NCI-H1417 (cell line): Measurements from ENCODE around the gene SDK2.
"Not testable (repeated sequence)": the region's sequence is repeated elsewhere in the genome, so short reads cannot be mapped to it uniquely, and the experiment has no call there.

Experiments
- DNase-seq, 3 experiments: peaks; one replicate each; lab custom pipeline; 2025; lab: John Stamatoyannopoulos, UW

The SDK2 gene

DNA sequence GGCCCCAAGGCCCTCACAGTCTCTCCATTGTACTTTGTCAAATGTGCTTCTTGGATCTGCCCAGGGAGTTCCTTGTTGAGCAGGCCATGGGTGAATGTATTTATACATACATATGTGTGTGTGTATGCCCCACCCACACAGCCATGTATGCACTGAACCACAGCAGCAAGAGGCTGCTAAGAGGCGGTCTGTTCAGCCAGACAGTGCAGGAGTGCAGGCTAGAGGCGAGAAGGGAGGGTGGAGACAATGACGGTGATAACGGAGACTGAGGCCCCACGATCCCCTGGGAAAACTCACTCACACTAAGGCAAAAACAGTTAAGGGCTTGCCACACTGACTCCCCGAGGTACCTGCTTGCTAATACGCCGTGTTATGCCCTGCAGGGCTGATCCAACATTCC, 181.4 kb downstream of the SDK2 start:
- DNase-seq: peak; percentile 65 to 91 (median 89)

DNA sequence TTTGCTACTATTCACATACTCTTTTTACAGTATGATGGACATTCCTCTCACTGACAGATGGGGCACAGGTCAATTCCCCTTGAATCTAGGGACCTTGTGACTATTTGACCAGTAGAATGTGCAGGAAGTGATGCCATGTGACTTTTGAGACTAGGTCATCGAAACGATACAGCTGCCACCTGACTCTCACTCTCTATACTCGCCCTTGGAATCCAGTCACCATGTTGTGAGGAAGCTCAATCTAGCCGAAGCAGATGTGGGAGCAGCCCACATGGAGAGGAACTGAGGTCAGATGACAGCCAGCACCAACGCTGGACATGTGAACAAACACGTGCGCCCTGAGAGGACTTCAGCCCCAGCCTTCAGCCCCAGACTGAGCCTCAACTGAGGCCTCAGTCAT, 184.3 kb downstream of the SDK2 start:
- no peak for DNase-seq

DNA sequence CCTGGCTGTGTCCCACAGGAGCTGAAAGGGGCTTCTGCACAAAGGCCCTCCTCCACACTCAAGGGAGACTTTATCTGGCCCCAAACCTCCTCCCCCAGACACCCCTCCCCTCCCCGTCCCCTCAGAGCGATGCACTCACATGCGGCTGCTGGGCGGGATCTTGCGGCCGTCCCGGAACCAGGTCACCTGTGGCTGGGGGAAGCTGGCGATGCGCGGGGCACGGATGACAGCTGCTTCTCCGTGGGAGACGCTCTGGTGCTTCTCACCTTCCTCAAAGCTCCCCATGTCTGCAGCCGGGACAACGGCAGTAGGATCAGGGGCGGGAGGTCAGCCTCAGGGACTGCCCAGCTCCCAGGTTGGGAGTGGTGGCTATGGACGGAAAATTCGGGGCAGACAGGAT, 188.5 kb downstream of the SDK2 start:
- peak in 1 of 3 experiments; percentile 27 for DNase-seq

DNA sequence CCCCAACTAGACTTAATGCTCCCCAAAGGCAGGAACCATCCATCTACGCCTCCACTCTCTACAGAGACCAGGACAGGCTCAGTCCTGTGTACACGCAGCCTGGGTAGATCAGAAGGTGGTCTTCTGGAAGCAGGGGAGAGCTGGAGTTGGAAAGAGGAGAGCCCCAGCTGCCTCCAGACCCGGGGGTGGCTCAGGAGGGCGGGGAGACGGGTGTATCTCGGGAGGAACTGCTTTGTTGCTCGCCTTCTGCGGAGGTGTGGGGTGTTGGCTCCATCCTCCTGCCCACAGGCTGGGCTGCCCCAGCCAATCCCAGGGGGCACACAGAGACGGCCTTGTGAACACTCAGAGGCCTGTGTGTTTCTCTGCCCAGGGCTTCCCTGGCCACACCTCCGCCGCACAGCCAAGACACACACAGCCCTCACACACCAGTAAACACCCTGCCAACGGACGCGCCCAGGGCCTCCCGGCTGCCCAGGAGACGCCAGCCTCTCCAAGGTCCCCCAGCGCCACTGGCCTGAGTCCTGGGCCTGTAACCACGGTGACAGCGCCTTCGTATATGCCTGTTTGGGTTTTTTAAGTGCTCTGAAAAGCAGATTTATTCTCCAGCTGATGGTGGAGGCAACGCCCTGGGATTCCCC, 189.1 kb downstream of the SDK2 start:
- DNase-seq: peak; percentile 38 to 75 (median 54)

DNA sequence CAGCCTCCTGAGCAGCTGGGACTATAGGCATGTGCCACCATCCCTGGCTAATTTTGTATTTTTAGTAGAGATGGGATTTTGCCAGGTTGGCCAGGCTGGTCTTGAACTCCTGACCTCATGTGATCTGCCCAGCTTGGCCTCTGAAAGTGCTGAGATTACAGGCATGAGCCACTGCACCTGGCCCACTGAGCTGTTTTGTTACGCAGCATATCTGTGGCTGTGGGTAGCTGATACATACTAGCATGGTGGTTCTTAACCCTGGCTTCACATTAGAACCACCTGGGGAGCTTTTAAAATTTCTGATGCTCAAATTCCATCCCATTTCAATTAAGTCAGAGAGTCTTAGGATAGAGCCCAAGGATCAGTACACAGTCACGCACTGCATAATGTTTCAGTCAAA, 190.8 kb downstream of the SDK2 start:
- not testable (repeated sequence) for DNase-seq

DNA sequence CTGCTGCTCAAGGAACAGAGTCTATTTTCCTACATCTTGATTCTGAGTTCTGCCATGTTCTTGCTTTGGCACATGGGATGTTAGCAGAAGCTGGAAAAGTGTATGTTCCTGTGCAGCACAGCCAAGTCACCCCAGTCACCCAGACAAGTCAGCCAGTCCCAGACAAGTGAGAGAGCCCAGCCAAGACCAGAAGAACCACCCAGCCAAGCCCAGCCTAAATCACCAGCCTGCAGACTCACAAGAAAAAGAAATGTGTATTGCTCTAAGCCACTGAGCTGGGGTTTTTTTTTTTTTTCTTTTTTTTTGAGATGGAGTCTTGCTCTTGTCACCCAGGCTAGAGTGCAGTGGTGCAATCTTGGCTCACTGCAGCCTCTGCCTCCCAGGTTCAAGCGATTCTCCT, 191.2 kb downstream of the SDK2 start:
- DNase-seq: no peak

DNA sequence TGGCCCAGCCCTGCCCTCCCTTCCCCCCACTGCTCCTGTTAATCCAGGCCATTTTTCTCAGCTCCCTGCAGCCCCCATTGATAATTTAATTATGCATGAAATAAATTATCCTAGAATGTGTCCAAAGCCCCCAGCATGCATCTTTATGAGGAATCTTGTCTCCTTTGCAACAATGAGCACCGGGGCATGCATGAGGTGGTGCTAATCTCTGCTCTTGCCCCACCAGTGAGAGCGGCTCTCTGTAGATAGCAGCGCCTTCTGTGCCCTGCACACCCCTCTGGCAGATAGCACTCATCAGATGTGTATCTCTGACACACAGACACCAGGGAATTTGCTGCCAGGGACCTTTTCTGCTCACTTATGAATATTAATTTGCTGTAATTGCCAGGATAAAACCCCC, 192.2 kb downstream of the SDK2 start:
- DNase-seq: no peak

DNA sequence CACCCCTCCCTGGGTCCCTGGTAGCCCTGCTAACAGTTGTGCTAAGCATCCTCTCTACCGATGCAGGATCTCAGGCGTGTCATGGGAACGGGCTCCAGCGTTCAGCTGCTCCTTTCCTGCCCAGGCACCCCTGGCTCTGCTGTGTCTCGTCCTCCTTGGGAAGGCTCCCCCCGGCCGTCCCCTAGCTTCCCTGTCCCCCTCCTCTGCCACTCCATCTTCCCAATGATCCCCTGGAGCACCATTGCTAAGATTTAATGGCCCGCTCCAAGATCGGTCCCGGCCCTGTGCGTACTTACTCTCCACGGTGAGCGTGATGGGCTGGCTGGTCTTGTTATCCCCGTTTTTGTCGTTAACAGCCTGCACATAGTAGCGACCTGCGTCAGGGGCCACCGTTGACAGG, 196.9 kb downstream of the SDK2 start:
- no peak for DNase-seq

DNA sequence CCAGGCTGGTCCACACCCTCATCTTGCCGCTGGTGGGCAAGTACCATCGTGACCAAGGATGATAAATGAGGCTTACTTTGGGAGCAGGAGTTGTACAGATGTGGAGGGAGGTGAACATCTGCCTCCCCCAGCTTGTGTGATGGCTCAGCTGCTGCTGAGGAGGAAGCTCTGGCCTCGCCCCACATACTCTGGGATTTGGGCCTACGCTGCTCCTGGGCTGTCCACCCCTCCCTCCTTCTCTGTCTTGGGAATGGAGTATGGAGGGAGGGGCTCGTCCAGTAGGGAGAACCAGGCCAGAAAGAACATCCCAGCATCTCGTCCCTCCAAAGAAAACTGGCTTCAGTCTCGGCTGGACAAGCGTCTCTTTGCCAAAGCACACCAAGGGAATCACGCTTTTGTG, 197.6 kb downstream of the SDK2 start:
- DNase-seq: no peak

DNA sequence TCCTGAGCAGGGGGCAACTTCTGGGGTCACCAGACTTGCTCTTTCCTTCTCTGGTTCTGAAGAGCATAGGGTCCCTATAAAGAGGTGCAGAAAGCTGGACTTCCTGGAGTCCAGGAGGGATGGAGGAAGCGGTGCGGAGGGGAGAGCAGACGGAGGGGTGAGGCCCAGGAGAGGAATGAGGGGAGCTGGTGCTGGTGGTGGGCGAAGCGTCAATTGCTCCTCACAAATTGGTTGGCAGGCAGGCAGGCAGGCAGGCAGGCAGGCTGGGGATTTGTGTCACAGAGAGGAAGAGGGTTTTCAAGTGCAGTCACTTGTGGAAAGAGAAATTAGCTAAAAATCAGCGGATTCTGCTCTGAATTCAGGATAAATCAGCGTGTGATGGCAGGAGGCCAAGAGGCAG, 198.8 kb downstream of the SDK2 start:
- DNase-seq: no peak

DNA sequence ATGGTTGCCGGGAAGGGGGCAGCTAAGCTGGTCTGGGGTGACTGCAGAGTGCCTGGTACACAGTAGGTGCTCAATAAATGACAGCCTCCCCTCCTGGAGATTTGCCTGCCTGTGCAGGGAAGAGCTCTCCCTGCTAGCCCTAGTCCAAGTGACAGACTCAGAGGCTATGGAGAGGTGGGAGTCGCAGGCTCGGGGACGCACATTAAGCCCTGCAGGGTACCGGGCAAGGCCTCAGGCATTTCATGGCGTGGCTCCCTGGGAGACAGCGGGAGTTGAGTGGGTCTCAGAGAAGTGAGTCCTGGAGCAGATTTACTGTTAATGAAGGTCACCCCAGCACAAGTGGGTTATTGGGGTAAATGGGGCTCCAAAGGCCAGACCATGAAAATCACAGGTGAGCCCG, 200.2 kb downstream of the SDK2 start:
- DNase-seq: no peak

DNA sequence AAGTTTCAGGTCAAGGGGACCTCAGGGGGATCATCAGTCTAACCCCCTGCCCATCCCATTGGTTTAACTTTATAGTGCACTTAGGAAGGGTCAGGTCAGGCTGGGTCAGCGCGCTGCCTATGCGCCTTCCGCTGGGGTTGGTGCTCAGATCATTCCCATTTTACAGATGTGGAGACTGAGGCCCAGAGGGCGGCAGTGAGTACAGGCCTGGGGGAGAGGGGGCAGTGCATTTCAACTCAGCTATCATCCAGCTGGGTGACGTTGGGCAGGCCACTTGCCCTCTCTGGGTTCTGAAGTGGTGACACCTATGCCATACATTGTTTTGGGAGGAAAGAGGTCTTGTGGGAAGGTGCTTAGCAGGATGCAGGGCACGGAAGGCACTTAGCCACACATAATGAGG, 204.6 kb downstream of the SDK2 start:
- no peak for DNase-seq

DNA sequence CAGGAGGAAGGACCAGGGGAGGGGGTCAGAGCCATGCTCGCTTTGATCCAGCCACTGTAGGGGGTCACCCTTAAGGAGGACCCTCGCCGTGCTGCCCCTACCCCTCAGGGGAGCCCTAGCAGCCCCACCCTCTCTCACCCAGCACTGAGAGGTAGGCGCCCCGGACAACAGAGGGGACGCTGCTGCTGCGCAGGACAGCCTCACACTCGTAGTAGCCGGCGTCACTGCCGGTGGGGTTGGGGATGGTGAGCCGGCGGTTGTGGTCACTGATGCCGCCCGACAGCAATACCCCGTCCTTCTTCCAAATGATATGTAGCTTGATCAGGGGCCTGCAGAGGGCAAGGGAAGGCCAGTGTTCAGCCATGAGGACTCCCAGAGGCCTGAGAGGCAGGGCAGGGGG, 206.4 kb downstream of the SDK2 start:
- no peak for DNase-seq

DNA sequence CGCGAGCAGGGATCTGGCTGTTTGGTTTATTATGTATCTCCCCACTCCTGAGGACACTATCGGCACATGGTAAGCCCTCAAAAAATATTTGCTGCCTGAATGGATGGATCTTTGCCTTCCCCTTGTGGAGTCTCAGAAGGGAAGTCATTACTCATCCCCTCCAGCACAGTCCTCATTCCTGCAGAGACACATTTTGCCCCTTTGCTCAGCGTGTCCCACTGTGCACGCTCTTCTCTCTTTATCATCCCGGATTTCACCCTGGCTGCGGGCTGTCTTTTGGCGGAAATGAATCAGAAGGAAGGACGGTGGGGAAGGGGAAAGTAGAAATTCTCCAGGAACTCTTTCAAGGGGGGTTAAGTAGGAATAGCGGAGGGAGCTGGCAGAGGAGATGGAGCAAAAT, 207.3 kb downstream of the SDK2 start:
- DNase-seq: no peak

DNA sequence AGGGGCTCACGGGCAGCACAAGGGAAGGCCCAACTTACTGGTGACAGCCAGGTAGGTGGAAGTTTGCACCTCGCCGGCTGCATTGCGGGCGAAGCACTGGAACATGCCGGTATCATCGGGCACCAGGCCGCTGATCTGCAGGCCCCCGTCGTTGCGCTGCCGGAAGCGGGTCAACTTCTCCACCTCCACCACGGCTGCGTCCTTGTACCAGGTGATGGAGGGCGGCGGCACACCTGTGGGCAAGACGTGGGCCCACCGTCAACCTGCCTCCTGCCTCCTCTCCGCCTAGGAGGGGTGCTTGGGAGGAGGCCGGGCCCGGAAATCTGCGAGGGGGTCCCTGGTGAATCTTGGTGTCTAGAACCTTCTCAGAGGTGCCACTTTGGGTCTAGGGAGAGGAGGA, 208.8 kb downstream of the SDK2 start:
- DNase-seq: no peak

DNA sequence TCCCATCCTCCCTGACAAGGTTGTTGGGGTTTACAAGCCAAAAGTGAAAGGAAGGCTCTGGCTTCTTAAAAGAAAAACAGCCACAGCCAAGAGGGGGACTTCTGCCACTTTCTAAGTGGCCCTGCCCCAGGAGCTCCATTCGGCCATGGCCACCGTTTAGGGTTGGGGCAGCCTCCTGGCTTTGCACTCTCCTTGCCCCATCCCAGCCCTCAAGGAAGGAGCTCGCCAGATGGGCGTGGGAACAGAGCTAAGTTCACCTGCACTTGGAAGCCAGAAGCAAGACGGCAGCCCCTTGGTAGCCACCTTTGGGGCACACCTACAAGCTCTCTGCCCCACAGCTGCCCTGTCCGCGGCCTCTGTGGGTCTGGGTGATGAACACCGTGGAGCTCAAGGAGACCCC, 210.1 kb downstream of the SDK2 start:
- DNase-seq: no peak

DNA sequence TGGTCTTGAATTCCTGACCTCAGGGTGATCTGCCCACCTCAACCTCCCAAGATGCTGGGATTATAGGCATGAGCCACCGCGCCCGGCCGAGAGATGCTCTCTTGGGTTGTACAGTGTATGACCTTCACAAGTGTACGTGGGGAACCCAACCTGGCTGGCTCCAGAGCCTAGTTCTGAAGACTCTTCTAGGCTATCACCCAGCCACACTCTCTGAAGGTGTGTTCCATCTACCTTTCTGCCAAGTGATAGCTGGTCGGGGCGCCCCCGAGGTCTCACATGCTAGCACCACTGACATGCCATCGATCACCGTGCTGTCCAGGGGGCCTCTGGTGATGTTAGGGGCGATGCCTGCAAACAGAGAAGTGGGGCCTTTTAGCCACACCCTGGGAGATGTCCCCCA, 210.7 kb downstream of the SDK2 start:
- DNase-seq: no peak

DNA sequence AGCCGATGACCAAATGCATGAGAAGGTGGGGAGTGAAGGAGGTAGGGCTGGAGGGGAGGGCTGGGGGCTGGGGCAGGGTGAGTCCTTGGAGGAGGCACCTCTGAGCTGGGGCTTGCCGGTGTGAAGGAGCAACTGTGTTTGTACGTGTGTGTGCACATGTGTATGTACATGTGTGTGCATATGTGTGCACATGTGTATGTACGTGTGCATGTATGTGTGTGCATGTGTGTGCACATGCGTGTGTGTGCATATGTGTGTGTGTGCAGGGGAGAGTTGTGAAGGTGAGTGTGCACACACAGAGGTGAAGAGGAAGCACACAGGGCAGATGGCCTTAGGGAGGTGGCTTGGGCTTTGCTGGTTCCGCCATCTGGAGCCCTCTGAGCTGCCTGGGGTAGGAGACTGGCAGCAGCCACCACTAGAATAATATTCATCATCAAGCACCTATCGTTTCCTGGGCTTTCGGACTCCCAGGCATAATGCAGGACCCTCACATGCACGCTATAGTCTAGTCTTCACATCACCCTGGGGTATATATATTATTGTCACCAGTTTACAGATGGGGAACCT, 211.5 kb downstream of the SDK2 start:
- no peak for DNase-seq

DNA sequence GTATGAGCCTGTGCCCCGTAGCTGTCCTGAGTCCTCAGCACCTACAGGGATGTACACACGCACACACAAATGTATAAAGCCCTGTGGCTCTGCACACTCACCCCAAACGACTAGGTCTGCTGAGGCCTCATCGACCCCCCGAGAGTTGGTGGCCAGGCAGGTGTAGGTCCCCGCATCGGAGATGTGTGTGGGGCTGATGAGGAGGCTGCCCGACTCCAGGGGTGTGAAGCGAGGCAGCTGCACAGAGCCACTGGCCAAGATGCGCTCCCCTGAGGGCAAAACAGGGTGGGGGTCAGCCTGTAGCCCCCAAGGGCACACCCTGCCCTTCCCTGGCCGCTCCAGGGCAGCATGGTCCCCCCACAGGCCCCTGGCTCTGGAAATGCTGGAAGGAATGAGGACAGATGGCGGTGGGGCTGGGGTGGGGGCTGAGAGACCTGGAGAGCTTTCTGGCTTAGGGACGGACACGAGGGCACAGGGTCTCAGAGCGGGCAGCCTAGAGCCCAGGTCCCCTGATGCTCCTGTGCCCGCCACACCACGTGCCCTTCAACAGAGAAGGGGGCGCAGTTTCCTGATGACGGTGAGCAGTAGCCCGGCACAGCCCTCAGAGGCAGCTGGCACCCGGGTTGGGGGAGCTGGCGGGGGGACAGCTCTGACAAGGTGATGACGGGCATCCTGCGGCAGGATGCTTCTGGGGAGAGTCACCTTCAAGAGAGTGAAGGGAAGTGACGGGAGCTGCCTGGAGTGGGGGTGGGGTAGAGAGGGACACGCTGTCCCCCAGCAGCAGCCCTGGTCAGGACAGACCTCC, 212.6 kb downstream of the SDK2 start:
- no peak for DNase-seq

DNA sequence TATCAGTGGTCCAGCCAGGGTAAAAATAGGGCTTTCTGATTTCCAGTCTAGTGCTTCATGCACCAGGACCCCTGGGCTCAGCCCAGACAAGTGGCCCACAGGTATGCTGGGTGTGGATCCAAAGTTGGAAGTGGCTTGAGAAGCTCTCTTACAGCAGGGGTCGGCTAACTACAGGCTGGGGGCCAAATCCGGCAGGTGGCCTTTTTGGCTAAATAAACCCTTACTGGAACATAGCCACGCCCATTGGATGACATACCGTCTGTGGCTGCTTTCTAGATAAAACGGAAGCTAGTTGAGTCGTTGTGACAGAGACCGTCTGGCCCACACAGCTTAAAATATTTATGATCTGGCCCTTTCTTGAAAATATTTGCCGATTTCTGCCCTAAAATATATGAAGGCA, 213.4 kb downstream of the SDK2 start:
- DNase-seq: peak in 2 of 3 experiments; percentile 14 to 16

DNA sequence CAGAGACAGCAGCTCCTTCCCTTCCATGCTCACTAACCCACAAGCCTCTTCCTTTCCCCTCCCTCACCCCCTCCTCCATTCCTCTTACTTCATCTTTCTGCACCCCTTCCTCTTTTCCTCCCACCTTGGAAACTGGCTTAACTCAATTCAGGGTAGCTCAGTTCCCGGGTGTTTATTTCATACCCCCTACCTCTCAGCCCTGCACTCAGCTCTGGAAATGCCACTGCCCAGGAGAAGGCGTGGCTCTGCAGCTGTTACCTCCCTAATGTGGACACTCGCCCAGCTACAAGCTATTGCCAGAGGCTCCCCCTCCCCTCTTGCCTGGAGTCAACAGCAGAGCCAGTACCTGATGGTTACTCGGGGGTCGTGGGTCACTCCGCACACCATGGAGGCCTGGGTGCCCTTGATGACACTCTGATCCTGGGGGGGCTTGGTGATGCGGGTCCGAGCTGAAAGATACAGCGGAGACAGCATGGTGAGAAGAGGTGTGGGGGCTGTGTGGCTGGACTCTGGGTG, 214.0 kb downstream of the SDK2 start:
- DNase-seq: peak; percentile 12 to 54 (median 19)

DNA sequence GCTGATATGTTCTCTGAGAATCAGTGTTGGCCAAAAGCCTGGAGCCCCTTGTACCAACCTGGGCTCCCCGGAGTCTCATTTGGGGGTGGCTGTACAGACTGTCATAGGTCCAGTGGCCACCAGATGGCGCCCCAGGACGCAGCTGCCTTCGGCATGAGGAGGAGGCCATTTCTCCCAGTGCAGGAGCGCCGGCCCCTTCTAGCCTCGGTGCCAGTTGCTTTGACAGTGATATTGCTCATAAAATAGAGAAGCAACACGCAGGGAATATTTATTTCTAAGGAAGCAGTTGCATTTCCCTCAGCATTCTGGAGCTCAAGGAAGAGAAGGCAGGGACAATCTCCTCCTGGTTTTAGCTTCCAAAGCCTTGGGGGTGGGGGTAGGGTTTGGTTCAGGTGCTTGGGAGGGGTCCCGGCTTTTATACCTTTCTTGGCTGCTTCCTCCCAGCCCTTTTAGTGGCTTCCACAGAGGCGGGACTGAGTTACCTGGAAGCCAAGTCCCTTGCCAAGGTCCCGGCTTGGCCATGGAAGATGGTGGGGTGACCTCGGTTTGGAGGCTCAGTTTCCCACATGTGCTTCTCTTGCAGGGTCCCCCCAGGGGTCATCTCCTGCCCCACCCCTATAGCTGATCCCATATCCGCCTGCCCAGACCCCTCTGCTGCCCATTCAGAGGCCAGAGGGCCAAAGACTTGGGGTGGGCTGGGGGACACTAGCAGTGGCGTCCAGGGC, 214.6 kb downstream of the SDK2 start:
- peak; percentile 68 to 91 (median 88) for DNase-seq

DNA sequence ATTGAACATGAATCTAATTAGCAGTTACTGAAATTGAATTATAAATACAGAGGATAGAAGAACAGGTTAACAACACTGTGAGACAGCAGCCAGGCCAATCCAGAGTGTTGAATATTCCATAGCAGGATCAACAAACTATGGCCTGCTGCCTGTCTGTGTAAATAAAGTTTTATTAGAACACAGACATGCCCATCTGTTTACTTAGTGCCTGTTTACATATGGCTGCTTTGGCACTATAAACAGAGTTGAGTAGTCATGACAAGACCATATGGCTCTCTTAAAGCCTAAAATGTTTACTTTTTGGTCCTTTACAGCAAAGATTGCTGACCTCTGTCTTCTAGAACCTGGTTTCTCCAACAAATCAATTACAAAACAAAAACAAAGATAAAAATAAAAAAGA, 217.0 kb downstream of the SDK2 start:
- DNase-seq: peak in 1 of 3 experiments; percentile 31
